NCI-H226 (cell line): ENCODE results near the gene TRIM60.
"Not testable (repeated sequence)": the region's sequence is repeated elsewhere in the genome, so short reads cannot be mapped to it uniquely, and the experiment has no call there.

Experiments used
- DNase-seq: peaks from one replicate; pipeline ENCODE4 v3.0.0-alpha.2; 2015

The TRIM60 gene

DNA sequence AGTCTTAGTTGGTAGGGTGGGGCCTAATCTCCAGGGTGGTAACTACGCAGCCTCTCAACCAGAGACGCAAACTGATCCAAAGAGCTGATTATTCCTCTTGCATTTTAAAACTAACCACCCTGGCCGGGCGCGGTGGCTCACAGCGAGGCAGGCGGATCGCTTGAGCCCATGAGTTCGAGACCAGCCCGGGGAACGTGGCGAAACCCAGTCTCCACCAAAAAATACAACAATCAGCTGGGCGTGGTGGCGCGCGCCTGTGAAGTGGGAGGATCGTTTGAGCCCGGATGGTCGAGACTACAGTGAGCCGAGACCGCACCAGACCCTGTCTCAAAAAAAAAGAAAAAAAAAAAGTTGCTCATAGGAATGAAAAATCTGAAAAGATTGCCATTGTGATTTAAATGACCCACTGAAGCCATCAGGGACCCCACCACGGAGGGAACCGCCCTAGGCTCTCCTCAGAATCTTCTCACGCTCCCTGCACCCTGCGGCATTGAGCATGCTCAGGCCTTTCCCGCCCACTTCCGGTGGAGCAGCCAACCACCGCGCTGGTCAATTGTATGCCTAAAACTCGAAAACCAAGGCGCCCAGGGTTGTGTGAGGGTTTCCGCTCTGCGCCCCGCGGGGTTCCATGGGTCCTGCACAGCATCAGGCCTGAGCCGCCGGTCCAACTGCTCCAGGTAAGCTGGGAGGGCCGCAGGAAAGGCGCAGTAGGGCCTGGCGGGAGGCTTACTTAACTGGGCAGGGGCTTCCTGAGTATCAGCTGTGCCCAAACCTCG, at the start of gene TRIM60:
Gene TRIM60 (plus strand): TSS at position 564 of the 776 bp plus-strand sequence. CDS start 8,074 bp downstream, outside the sequence.
- no peak for DNase-seq

DNA sequence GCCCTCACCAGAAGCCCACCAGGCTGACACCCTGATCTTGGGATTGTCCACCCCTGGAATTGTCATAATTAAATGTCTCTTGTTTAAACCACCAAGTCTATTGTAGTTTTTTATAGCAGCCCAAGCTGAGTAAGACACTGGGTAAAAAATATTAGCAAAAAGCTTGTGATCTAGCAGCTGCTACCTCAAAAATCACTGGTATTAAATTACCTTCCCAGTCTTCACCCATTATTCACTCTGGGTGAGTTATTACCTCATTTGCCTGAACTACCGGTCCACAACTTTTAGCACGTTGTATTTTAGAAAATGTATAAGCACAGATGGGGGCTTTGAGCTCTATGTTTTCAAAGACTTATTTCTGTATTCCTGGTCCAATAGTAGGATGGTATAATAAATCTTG, 42.3 kb upstream of the TRIM60 start:
- no peak for DNase-seq

DNA sequence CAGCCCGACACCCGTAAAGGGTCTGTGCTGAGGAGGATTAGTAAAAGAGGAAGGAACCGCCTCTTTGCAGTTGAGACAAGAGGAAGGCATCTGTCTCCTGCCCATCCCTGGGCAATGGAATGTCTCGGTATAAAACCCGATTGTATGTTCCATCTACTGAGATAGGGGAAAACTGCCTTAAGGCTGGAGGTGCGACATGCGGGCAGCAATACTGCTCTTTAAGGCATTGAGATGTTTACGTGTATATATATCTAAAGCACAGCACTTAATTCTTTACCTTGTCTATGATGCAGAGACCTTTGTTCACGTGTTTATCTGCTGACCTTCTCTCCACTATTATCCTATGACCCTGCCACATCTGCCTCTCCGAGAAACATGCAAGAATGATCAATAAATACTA, 41.0 kb upstream of the TRIM60 start:
- not testable (repeated sequence) for DNase-seq

DNA sequence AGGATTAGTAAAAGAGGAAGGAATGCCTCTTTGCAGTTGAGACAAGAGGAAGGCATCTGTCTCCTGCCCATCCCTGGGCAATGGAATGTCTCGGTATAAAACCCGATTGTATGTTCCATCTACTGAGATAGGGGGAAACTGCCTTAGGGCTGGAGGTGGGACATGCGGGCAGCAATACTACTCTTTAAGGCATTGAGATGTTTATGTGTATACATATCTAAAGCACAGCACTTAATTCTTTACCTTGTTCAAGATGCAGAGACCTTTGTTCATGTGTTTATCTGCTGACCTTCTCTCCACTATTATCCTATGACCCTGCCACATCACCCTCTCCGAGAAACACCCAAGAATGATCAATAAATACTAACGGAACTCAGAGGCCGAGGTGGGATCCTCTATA, 35.7 kb upstream of the TRIM60 start:
- not testable (repeated sequence) for DNase-seq

DNA sequence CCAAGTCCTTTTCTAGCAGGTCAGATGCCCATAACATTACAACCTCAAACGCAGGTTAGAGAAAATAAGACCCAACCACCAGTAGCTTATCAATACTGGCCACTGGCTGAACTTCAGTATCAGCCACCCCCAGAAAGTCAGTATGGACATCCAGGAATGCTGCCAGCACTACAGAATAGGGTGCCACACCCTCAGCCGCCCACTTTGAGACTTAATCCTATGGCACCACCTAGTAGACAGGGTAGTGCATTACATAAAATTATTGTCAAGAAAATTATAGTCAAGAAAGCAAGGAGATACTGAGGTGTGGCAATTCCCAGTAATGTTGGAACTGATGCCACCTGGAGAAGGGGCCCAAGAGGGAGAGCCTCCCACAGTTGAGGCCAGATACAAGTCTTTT, 34.5 kb upstream of the TRIM60 start:
- DNase-seq: peak; percentile 19

DNA sequence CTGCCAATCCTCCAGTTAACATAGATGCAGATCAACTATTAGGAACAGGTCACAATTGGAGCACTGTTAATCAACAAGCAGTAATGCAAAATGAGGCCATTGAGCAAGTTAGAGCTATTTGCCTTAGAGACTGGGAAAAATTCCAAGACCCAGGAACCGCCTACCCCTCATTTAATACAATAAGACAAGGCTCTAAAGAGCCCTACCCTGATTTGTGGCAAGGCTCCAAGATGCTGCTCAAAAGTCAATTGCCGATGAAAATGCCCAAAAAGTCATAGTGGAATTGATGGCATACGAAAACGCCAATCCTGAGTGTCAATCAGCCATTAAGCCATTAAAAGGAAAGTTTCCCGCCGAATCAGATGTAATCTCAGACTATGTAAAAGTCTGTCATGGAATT, 33.9 kb upstream of the TRIM60 start:
- DNase-seq: no peak

DNA sequence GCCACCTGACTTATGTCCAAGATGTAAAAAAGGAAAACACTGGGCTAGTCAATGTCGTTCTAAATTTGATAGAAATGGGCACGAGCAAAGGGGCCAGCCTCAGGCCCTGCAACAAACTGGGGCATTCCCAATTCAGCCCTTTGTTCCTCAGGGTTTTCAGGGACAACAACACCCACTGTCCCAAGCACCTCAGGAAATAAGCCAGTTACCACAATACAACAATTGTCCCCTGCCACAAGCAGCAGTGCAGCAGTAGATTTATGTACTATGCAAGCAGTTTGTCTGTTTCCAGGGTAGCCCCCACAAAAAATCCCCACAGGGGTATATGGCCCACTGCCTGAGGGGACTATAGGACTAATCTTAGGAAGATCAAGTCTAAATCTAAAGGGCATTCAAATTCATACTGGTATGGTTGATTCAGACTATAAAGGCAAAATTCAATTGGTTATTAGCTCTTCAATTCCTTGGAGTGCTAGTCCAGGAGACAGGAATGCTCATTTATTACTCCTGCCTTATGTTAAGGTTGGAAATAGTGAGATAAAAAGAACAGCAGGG, 33.2 kb upstream of the TRIM60 start:
- not testable (repeated sequence) for DNase-seq

DNA sequence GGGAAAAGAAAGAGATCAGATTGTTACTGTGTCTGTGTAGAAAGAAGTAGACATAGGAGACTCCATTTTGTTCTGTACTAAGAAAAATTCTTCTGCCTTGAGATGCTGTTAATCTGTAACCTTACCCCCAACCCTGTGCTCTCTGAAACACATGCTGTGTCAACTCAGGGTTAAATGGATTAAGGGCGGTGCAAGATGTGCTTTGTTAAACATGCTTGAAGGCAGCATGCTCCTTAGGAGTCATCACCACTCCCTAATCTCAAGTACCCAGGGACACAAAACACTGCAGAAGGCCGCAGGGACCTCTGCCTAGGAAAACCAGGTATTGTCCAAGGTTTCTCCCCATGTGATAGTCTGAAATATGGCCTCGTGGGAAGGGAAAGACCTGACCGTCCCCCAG, 29.8 kb upstream of the TRIM60 start:
- DNase-seq: not testable (repeated sequence)

DNA sequence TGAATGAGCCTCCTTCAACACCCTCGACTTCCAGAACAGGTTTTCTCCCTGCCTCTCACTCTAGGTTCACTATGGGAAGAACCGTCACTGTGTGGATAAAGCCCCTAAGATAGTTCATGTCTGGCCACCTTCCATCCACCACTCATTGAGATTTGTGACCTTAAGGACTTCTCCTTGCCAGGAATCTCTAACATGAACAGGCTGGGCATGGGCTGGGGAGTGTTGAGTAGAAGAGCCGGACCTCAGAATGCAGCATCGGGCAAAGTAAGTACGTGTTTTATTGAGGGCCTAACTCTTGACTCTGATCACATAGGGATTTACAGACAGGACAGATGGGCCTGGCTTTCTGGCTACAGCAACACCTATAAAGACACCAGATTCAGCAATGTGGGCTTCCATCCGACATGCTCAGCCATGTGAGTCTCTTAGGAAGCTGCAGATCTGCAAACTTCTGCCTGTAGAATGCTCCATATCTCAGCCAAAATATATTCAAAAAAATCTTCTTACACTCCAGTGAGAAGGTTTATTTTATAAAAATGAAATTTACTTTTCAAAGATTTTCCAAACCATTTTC, 26.4 kb upstream of the TRIM60 start:
- DNase-seq: no peak

DNA sequence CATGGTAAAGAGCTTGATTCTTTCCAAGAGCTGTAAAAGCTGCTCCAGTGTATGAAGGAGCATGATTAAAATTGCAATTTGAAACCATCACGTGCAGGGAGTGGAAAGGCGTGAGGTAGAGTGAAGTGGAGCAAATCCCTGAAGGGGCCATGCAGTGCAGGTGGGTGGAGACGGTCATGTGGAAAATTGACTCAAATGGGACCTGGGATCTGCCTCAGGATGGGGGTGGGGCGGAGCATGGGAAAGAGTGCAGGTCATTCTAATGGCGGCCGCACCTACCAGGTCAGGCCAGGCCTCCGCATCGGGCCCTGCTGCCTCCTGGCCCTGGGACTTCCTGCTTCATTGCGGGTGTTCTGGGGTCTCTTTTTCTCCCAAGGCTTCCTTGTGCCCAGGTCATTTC, 25.3 kb upstream of the TRIM60 start:
- DNase-seq: no peak

DNA sequence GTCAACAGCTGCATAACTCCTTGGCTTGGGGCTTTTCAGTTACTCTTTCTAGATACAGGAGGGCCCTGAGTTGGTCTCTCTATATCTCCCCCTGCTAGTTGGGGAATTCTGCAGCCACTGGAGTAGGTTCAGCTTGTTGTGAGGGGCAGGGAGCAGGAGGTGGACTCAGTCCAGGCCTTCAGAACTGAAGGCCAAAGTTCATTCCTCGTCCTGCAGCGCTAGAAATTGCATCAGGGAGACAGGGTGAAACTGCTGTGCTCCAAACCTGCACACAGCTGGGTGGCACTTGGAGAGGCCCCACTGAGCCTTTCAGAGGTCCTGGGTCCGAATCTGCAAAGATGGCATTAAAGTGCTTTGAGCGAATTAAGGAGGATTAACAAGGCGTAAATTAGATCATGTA, 24.9 kb upstream of the TRIM60 start:
- DNase-seq: no peak

DNA sequence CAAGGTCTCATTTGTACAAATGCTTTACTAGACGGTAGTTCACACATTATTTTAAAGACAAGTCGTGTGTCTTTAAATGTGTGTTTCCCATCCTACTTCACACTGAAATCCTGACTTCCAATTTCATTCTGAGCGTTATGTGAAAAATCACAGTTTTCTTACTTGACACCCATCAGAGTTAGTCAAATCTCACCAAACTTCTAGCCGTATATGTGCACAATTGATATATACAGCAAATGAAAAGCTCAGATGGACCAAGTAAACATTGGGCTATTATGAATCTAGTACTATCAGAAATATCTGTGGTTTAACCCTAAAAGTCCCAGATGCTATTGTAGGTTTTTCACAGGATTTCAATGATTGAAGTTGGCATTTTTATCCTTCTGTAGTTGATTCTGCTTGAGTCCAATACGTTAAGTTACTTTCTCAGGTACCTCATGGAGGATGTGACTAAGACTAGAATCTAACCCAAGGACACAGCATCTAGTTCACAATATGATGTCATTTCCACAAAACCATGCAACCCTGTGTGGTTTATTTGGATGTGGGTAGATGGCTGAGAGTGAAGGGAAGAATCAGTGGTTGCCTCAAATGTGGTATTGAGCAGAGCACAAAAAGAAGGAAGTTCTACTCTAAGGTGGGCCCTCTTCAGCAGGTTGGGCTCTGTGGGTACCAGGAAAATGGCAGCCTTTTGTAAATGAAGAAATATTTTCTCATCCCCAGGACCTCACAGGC, 22.1 kb upstream of the TRIM60 start:
- DNase-seq: no peak

DNA sequence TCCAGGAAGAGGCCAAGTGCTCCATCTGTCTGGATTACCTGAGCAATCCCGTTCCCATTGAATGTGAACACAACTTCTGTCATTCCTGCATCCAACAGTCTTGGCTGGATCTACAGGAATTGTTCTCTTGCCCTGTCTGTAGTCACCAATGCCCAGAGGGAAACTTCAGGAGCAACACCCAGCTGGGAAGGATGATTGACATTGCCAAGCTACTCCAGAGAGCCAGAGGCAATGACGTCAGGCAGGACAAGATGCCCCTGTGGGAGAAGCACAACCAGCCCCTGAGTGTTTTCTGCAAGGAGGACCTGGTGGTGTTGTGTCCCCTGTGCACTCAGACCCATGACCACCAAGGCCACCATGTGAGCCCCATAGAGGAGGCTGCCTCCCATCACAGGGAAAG, 21.3 kb upstream of the TRIM60 start:
- DNase-seq: no peak

DNA sequence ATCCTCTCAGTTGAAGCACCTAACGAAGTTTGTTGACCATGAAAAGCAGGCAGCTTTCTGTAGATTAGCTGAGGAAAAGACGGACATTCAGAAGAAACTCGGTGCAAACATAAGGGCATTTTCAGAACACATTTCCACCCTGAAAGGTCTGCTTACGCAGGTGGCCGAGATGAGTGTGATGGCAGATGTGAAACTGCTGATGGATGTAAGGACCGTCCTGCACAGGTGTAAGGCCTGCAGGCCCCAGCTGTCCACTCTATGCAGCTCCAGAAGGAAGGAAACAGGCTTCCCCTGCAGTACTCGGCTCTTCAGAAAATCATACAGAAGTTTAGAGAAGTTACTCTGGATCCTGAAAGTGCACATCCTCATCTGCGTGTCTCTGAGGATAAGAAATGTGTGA, 20.8 kb upstream of the TRIM60 start:
- no peak for DNase-seq

DNA sequence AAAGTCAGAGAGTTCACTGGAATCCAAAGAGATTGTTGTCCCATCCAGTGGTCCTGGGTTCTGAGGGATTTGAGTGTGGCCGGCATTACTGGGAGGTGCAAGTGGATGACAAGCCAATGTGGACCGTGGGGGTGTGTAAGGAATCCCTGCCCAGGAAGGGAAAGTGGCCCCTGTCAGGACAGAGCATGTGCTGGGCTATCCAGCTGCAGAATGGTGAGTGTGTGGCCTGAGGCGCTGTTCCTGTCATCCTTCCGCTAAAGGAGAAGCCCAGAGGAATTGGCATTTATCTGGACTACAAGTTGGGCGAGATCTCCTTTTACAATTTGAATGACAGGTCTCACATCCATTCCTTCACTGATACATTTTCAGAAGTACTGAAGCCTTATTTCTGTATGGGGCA, 20.4 kb upstream of the TRIM60 start:
- DNase-seq: no peak

DNA sequence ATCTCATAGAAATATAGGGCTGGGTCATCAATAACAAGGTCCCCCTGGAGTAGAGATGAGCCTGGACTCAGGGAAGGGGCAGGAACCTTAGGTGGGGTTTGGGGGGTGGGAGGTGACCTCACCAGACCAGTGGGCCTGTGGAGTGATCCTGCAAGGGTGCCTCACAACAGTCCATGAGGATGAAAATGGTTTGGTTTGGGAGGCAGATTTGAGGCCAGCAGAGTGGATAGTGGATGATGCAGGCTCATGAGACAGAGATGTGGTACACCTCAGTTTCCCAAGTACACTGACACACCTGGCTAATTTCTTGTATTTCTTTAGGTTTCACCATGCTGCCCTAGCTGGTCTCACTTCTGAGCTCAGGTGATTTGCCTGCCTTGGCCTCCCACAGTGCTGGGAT, 18.1 kb upstream of the TRIM60 start:
- no peak for DNase-seq

DNA sequence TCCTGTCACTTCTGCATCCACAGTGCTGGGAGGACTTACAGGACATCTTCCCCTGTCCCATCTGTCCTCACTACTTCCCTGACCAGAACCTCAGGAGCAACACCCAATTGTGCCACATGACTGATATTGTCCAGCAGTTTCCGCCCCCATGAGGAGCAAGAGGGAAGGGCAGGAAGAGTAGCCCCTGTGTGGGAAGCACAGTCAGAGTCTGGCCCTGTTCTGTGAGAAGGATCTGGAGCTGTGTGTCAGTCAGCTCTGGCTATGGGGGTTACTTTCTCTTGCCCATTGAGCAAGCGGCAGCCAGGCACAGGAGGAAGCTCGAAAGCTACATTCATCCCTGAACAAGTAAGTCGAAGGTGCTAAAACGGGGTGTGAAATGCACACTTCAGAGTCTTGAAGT, 14.8 kb upstream of the TRIM60 start:
- DNase-seq: no peak

DNA sequence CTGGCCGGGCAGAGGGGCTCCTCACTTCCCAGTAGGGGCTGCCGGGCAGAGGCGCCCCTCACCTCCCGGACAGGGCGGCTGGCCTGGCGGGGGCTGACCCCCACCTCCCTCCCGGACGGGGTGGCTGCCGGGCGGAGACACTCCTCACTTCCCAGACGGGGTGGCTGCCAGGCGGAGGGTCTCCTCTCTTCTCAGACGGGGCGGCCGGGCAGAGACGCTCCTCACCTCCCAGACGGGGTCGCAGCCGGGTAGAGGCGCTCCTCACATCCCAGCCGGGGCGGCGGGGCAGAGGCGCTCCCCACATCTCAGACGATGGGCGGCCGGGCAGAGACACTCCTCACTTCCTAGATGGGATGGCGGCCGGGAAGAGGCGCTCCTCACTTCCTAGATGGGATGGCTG, 11.8 kb upstream of the TRIM60 start:
- DNase-seq: not testable (repeated sequence)

DNA sequence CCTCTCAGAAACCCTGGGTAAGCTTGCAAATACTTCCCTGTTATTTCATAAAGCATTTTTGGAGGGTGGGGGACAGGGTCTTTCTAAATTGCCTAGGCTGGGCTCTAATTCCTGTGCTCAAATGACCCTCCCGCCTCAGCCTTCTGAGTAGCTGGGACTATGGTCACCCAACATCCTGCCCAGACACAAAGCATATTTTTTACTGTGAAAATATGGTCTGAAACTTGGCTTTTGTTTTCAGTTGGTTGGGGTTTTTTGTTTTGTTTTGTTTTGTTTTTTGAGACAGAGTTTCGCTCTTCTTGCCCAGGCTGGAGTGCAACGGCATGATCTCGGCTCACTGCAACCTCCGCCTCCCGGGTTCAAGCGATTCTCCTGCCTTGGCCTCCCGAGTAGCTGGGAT, 6.0 kb upstream of the TRIM60 start:
- DNase-seq: not testable (repeated sequence)

DNA sequence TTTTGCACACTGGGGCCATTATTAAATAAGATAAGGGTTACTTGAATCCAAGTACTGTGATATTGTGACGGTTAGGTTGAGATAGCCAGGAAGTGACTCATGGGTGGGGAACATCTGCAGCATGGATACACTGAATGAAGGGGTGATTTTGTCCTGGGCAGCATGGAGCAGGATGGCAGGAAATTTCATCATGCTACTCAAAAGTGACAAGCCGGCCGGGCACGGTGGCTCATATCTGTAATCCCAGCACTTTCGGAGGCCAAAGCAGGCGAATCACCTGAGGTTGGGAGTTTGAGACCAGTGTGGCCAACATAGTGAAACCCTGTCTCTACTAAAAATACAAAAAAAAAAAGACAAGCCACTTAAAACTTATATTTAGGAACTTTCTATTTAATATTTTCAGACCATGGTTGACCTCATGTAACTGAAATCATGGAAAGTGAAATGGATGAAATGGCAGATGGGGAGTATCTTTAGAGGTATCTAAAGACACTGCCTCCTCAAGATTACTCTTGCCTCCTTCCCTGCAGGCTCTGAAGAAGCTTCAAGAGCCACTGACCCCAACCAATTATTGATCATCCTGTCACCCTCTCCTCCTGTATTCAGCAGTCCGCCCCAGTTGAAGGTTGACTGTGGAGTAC, 3.9 kb upstream of the TRIM60 start:
- DNase-seq: no peak

DNA sequence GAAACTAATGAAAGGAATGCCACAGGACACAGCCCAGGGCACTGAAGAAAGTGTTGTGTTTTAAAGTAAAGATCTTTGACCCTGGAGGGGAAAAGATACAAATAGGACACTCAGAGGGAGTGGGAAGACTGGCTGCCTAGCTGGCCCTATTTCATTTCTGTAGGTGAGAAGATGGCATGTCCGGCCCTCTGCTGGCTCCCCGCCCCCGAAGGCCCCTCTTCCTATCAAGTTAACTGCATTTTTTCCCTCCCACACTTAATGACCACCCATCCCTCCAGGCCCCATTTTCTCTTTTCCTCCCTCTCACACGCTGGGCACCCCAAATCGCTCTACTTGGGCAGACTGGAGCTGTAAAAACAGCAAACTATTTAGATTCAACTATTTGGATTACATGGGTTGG, 16.4 kb downstream of the TRIM60 start:
- DNase-seq: no peak

DNA sequence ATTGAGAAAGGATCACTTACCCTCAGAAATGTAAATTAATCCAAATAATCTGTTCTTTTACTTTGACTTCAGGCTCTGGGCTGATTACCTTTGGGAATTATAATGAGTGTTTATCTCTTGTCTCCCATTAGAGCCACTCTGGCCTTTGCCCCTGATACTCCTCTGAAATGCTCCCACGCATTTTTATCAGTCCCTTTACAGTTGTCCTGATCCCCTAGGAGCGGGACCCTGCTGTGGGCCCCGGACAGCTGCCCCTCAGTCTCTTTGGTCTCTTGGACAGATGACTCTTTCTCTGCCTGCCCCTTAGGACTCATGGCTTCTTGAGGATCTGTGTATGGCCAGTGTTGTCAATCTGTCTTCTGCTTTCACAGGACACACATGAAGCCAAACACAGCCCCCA, 20.8 kb downstream of the TRIM60 start:
- no peak for DNase-seq

DNA sequence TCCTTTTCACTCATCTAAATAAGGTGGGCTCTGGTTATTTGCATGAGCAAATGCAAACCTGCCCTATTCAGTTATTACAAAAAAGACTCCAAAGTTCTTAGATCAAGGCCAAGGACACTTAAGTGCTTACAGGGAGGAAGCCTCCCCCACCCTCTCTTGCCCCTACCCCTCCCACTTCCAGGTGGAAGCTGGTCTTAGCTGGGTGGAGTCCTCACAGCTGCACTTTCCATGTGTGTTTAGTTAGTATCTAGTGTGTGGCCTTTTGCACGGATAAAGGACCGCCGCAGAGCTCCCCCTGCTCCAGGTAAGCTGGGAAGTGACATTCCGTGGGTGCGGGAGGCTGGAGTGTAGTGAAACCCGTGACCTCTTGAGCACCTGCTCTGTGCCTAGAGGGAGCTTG, 21.8 kb downstream of the TRIM60 start, which contains the start of gene TRIM75:
Gene TRIM75 (plus strand): TSS at position 222 of the 400 bp plus-strand sequence. CDS start 5,282 bp downstream, outside the sequence.
- no peak for DNase-seq
